NCI-H1092 (cell line): ENCODE measurements around the gene OVOL2.

Source experiments
- DNase-seq: peaks from one replicate; lab custom pipeline; 2025; lab: John Stamatoyannopoulos, UW

OVOL2 gene

DNA sequence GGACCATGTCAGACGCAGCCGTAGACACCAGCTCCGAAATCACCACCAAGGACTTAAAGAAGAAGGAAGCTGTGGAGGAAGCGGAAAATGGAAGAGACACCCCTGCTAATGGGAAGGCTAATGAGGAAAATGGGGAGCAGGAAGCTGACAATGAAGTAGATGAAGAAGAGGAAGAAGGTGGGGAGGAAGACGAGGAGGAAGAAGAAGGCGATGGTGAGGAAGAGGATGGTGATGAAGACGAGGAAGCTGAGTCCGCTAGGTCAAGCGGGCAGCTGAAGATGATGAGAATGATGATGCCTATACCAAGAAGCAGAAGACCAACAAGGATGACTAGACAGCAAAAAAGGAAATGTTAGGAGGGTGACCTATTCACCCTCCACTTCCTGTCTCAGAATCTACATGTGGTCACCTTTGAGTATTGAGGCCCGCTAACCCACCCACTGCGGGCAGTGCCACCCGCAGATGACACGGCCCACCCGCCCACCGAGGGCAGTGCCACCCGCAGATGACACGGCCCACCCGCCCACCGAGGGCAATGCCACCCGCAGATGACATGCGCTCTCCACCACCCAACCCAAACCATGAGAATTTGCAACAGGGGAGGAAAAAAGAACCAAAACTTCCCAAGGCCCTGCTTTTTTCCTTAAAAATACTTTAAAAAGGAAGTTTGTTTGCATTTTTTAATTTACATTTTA is 45.6 kb downstream of the OVOL2 start:
- no peak for DNase-seq

DNA sequence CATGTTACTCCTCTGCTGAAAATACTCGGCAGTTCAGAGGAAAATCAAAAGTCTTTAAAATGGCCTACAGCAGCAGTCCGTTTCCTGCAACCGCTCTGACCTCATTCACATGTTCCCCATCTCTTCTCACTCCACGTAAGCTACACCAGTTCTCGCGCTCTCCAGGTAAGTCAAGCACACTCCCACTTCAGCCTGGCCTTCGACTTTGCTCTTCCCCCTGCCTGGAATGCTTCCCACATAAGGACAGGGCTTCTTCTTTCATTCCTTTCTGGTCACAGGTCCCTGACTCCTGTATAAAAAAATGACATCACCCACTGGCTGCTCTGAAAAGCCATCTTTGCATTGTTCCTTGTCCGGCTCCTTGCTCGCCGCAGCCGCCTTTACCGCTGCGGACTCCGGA is 46.2 kb downstream of the OVOL2 start:
- no peak for DNase-seq

DNA sequence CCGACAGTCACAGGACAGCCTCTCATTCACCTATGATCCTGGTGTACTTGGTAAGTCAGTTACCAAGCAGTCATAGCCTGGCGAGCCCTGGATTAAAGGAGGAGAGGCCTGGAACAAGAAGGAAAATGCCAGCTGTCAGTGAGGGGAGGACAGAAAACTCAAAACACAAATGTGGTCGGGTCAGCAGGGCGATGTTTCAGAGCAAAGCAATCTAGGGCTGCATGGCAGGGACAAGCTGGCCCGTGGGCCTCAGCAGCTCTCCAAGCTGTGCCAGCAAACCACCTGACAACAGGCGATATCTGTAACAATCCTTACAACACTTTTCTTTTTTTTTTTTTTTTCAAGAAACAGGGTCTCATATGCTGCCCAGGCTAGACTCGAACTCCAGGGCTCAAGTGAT is 48.6 kb downstream of the OVOL2 start:
- no peak for DNase-seq

DNA sequence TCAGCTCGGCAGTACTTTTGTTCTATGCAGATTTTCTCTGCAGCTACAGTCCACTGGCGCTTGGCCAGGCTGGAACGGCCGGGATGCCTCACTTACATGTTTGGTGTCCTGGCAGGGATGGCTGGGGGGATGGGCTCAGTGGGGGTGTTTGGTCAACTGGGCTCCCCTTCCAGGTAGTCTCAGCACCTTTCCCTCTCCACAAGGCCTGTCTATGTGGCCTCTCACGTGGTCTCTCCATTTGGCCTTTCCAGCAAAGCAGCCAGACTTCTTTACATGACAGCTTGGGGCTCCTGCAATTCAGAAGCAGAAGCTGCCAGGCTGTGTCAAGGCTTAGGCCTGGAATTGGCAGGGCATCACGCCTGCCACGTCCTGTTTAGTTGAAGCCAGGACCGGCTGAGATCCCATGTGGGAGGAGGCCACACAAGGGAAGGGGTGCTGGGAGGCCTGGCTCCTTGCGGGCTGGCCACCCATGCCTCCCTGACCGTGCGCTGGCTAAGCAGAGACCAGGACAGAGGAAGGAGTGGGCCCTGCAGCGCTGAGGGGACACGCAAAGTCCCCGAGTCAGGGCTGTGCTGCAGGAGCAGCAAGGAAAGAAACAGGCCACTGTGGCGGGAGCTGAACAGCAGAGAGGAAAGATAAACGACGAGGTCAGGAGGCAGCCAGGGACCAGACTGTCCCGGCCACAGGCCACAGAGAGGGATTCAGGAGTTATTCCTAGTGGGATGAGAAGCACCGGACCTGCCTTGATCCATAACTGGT is 50.0 kb downstream of the OVOL2 start:
- no peak for DNase-seq

DNA sequence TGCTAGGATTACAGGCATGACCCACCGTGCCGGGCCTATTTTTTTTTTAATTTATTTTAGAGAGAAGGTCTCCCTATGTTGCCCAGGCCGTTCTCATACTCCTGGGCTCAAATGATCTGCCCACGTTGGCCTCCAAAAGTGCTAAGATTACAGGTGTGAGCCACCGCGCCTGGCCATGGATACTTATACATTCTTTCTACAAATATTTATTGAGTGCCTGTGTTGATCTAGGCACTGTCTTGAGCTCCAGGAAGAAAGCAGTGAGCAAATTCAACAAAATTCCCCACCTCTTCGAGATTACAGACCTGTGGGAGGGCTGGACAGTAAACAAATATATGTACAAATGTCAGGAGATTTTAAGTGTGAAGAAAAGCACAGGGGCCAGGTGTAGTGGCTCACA is 51.0 kb downstream of the OVOL2 start:
- no peak for DNase-seq

DNA sequence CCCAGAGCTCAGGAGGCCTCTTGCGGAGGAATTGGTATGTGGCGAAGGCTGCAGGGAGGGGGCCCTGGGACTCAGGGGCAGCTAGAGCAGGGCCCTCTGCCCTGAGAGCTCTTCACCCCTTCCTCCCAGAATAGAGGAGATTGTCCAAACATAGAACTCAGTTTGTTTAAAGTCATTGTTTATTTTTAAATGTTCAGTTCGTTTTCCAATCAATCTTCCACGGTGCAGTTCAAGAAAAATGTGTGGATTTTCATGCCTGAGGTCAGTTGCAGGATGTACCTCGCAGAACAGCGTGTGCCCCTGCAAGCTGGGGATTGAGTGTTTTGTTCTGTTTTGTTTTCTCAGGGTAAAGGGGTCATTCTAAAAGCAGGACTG is 51.7 kb downstream of the OVOL2 start:
- DNase-seq = no peak

DNA sequence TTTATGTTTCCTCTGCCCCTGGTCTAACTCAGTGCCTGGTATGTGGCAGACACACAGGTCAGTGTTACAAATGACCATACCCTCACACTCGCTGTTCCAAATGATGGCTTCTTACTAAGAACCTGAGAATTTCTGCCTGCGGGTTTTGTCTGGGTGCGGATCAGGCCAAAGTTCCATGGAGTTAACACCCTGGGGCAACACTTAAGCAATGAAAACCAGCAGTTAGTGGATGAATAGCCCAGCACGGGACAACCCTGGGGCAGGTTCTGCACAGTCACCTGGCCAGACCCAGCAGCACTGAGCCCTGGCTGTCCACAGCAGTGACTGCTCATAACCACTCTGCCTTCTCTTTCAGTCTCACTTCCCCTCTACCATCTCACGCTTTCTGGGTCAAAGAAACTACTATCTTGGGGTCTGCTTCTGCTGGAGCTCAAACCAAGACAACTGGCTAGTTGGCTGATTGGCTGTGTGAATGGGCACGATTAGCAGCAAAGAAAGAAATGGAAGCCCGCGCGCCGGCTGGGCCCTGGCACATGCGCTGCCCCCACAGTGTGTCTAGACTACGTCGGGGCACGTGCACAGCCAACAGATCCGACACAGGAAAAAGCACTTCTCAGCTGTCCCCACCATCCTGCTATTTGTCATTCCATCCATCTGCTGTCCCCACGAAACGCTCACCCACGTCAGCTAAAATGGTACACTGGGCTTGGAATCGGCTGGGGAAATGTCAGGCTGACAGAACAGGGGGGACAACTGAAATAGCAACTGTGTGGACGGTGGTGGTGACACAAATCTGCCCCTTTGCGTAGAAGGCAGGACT is 52.3 kb downstream of the OVOL2 start:
- no peak for DNase-seq

DNA sequence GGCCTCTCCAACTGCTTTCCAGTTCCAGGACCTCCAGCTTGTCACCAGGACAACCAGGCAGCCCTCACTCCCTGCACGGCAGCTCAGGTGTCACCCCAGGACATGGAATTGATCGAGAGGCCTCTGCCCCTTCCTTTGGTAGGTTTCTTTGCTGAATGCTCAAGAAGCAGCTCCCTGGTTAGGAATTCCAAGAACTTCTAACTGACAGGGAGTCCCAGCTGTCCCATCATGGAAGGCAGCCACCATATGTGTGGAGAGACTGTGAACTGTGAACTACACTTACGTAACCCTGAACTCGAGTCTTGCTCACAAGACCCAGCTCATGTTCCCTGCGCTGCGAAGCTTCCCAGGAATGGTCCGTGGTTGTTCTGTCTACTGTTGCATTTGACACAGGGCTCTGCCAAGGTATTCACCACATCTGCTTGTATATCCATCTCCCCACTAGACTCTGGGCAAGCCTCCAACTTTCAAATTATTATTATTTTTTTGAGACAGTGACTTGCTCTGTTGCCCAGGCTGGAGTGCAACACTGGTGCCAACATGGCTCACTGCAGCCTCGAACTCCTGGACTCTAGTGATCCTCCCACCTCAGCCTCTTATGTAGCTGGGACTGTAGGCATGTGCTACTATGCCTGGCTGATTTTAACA is 53.2 kb downstream of the OVOL2 start:
- DNase-seq = no peak

DNA sequence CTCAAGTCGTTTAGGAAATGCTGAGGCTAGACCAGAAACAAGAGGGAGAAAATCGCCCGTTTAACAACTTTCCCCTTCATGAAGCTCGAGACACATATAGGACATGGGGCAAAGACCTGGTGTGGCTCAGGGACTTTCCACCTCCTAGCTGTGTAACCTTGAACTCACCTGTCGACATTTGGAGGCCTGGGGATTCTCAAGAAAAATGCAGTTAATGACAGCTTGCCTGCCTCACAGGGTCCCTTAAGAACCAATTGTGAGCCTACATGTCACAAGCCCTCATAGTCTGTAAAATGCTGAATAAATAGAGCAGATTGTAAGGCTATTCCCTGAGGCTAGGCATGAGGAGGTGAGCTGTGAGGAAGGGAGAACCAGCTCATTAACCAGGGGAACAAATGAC is 53.8 kb downstream of the OVOL2 start:
- no peak for DNase-seq

DNA sequence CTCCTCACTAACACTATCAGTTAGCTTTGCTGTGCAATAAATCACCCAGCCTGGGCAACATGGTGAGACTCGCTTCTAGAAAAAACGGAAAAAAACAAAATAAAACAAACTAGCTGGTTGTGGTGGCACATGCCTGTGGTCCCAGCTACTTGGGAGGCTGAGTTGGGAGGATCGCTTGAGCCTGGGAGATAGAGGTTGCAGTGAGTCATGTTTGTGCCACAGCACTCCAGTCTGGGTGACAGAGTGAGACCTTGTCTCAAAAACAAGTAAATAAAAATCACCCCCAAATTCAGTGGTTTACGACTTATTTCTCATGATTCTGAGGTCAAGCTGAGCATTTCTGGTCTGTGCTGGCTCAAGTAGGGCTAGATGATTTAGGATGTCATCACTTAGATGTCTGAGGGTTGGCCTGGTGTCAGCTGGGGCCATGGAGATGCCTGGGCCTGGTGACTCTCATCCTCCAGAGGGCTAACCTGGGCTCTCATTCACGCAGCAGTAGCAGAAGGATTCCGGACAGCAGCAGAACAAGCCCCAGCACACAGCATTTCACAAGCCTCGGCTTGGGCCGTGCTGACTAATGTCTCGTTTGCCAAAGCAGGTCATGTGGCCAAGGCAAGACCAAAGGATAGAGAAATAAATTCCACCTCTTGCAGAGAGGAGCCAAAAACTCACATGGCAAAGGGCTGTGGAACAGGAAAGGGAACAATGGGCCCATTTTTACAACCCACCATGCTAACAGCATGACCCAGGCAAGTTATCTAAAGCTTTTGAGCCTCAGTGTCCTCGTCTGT is 56.4 kb downstream of the OVOL2 start:
- no peak for DNase-seq

DNA sequence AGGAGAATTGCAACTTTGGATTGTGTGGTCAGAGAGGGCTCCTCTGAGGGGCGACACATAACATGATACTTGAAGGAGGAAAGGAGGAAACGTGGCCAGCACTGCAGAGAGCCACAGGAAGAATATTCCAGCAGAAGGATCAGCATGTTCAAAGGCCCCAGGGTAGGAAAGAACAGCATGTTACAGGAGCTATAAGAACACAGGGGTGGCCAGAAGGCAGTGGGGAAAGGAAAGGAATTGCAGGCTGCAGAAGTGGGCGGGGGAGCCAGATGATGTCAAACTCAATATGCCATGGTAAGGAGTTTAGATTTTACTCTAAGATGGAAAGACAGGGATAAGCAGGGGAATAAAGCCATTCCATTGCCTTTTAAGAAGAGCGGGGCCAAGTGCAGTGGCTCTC is 58.1 kb downstream of the OVOL2 start:
- no peak for DNase-seq

DNA sequence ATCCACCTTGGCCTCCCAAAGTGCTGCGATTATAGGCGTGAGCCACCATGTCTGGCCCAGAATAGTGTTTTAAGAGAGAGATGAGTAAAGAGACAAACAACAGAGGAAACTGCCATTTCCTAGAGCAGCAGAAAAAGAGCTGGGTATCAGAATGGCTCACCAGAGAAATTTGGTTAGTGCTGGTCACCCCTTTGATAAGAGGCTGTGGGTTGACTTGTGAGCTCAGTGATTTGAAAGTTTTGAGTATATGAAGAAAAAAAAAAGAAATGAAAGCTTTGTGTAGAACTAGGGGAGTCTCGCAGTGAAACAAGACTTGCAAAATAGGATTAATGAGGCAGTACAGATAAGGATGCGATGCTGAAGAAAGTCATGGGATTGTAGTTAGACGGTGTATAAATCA is 59.3 kb downstream of the OVOL2 start:
- DNase-seq = no peak

DNA sequence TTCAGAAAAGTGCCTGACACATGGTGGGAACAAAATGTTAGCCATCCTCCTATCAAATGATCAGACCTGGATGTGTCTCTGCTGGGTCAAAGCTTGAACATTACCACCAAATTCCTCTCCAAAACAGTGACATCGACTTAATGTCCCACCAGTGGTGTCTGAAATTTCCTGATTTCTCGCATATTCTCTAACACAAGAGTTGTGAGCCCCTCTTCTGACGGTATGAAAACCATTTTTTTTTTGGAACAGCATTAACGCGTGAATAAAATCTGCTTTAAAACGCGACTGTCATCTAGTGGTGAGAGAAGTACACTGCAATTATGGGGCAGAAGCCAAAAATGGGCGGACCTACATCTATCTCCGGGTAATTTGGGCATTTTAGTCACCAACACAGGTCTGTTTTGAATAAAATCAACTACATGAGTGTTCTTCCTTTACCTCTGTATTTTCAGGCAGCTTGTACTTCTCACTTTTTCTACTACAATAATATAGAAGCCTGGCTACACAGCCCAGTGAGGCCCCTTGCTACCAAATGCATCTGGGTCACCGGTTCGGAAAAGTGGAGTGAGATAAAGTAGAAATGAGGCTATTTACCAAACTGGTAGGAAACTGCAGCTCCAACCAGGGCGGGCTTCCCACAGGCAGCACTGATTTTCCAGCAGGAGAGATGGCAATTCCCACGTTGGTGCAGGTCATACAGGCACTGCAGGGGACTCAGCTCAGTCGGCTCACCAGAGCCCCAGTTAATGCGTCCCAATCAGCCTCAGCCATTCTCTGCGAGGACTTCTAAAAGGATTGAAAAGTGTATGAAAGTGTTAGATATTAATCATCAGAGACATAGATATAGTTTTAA is 61.5 kb downstream of the OVOL2 start:
- DNase-seq = peak; percentile 16

DNA sequence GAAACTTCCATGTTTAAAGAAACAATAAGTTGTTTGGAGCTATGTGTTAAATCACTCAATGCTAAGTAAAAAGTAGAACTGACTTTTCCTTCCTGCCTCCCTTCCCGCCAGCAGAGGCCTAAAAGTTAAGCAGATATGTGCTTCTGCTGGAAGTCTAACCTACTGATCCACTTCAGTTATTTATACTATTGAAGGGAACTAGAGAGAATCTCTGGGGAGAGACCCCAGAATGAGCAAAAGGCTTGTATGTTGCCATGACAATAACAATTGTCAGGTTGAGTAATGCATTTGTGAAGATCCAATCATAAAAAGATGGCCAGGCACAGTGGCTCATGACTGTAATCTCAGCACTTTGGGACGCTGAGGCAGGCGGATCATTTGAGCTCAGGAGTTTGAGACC is 64.2 kb downstream of the OVOL2 start:
- no peak for DNase-seq

DNA sequence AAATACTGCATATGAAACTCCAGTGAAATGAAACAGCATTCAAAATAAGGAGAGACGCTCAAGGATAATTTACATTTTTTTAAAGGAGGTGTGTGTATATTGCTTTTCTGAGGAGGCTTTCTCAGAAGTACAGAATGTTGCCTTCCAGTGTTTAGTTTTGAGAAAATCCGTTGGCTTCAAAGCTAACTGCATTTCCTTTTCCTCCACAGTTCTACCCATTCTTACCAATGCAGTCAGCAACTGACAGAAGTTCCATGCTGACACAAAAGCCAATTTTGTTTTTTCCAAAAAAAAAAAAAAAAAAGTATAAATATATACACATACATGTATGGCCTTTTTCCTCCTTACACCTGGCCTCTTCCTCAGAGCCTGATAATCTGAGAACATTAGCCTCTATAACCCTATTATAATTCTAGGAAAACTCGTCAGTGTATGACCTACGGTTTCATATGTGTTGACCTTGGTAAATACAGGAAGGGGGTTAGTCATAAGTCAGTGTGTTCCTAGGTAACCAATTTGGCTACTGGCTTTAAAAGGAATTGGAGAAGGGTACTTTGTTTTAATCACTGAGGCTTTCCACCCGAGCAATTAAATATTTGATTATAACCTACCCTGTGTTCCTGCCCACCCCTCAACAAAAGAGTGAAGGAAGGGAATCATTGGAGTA is 64.7 kb downstream of the OVOL2 start:
- peak; percentile 8 for DNase-seq

DNA sequence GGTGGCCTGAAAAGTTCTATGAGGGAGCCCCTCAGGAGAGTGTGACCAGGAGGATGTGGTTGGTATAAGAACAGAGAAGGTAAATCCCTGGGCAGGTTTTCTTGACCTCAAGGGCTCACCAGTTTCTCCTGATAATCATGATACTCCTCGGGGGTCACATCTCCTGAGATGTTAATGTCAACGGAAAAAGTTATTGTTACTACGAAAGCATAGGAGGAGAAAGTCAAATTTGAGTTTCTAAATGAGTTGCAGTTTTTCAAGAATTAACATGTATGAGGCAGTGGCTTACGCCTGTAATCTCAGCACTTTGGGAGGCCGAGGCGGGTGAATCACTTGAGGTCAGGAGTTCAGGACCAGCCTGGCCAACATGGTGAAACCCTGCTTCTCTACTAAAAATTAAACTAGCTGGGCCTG is 65.5 kb downstream of the OVOL2 start:
- no peak for DNase-seq

DNA sequence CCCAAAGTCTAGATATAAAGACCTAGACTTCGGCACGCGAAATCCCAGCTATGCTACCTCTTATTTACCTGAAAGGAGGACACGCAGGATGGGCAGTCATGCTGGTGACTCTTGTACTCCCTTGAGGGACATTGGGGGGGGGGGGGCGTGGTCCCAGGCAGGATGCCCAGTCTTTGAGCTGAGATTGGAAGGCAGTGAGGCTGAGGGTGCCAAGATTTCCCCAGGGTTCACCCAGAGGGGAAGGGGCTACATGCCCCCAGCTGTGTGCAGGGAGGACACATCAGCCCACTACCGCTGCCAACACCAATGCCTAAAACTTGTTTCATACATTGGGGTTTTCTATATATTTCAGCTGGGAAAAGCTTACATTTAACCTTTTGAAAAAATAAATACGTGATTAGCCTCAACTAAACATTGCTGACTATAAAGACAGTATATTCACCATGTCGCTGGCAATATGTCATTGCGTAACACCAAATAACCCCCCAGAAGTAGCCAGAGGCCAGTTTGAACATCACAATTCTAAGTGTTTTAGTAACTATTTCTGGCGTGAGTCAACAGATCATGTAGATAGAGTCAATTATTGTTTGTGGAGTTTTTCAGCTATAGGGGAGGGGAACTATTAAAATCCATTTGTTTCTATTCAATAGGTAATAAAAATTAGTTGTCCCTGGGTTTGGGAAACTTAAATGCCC is 67.3 kb downstream of the OVOL2 start:
- DNase-seq = no peak

DNA sequence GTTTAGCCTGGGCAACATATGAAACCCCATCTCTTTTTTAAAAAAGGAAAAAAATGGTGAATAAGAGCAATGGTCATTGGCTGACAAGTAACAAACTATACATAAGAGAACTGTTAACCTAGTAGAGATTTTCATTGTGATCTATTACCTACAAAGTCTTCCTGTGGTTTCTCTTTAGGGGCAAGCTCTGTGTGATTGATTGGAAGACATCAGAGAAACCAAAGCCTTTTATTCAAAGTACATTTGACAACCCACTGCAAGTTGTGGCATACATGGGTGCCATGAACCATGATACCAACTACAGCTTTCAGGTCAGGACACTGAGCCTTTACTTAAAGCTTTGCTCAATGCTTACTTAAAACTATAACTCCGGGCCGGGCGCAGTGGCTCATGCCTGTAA is 69.7 kb downstream of the OVOL2 start:
- DNase-seq = no peak

DNA sequence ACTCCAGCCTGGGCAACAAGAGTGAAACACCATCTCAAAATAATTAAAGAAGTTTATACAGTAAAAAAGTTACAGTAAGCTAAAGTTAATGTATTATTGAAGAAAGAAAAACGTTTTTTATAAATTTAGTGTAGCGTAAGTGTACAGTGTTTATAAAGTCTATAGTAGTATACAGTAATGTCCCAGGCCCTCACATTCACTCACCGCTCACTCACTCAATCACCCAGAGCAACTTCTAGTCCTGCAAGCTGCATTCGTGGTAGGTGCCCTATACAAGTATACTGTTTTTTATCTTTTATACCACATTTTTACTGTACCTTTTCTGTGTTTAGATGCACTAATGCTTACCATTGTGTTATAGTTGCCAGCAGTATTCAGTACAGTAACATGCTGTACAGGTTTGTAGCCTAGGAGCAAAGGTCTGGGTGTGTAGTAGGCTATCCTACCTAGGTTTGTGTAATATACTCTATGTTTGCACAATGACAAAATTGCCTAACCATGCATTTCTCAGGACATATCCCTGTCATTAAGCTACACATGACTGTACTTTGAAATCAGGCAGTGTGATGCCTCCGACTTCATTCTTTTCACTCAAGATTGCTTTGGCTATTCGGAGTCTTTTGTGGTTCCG is 72.2 kb downstream of the OVOL2 start:
- DNase-seq = no peak
